Naive thymus-derived CD8-positive, alpha-beta T cell (primary cell): ENCODE measurements around the gene CFAP77. TPM values are rescaled to one million over a fixed set of nuclear protein-coding genes. Genes with fewer than 3 reads are reported as not detected.

Experiments used
- ATAC-seq, 2 donors: fragments of 150-1000 bp; cut with Tn5 transposase in 1 of 2; sonication (Bioruptor Pico), chemical (Tn5 transposase) in 1 of 2; 1 replicate in 1 of 2; 2 replicates in 1 of 2; pipeline ENCODE4 v1.10.0; 2021; ENCODE audit warnings: mild to moderate bottlenecking in 2 of 2, moderate library complexity in 2 of 2
- POLR2A ChIA-PET: fragments of 350-600 bp; sonication (Branson Sonifier 250); formaldehyde crosslinking; loops from one replicate; lab custom pipeline; 2021; ENCODE audit warnings: antibody characterized with exemption; lab: Charles Lee
- DNase-seq, 10 donors: peaks; one replicate each; pipeline versions ENCODE4 v3.0.0 to v3.0.0-alpha.2; 2020 to 2022
- H3K27ac Mint-ChIP-seq, 10 donors: one replicate each; pipeline ENCODE4 v1.8.0; 2020 to 2022; ENCODE audit warnings: mild to moderate bottlenecking in 10 of 10, mixed read lengths in 10 of 10, moderate library complexity in 4 of 10, inconsistent platforms in 1 of 10
- H3K27me3 Mint-ChIP-seq, 5 donors: one replicate each; pipeline ENCODE4 v1.8.0; 2021 to 2022; ENCODE audit warnings: mixed read lengths in 5 of 5
- H3K36me3 Mint-ChIP-seq, 3 donors: one replicate each; pipeline ENCODE4 v1.8.0; 2020 to 2022; ENCODE audit warnings: mixed read lengths in 3 of 3, mild to moderate bottlenecking in 2 of 3, inconsistent platforms in 1 of 3
- H3K4me1 Mint-ChIP-seq, 4 donors: one replicate each; pipeline ENCODE4 v1.8.0; 2021 to 2022; ENCODE audit warnings: mixed read lengths in 4 of 4
- H3K4me3 Mint-ChIP-seq, 10 donors: one replicate each; pipeline ENCODE4 v1.8.0; 2020 to 2022; ENCODE audit warnings: mild to moderate bottlenecking in 10 of 10, mixed read lengths in 10 of 10, moderate library complexity in 6 of 10, inconsistent platforms in 1 of 10
- H3K9me3 Mint-ChIP-seq, 9 donors: one replicate each; pipeline ENCODE4 v1.8.0; 2020 to 2022; ENCODE audit warnings: mixed read lengths in 9 of 9, mild to moderate bottlenecking in 3 of 9, inconsistent platforms in 1 of 9, moderate library complexity in 1 of 9
- polyA plus RNA-seq, 3 donors: library from polyadenylated mRNA; unstranded; fragments of 300-500 nt; fragmentation: Illumina TruSeq; gene quantifications; one replicate each; pipeline ENCODE4 v1.2.3, GENCODE V29; 2021
- total RNA-seq, 8 experiments: library from RNA in 2 of 8; stranded (reverse) in 2 of 8; gene quantifications; one replicate each; pipeline ENCODE4 v1.2.3 and lab custom pipeline; 2021 to 2026

The CFAP77 gene
- total and polyA plus RNA-seq, 5 experiments from 2014 or later: not detected

DNA sequence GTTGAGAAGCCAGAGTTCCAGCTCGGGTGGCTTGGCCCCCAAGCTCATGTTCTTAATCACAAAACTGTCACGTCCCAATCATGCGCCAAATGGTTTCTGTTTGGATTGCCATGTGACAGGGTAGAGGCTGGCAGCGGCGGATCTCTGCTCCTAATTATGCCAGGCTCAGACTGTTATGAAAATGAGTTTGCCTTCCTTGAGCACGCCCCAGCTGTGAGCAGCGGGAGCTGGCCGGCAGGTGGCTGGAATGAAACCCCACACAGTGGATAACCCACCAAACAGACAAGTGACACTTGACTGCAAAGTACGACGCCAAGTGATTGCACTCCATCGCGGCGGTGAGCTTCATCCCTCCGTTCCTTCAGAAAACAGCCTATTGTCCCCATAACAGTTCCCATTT lies 75.4 kb downstream of the CFAP77 start:
- Mint-ChIP-seq H3K4me1 (peaks cover 15 to 39% (median 32%) of the 10 kb centered on the region in 4 donors), H3K27me3 (peaks cover 13 to 73% (median 38%) of the 10 kb centered on the region in 5 donors), H3K9me3 (peaks cover 0 to 1% (median 0%) of the 10 kb centered on the region in 9 donors), H3K36me3 (no peaks in the 10 kb centered on the region), H3K27ac (no peak overlapping the region), H3K4me3 (no peak overlapping the region)
- POLR2A ChIA-PET: no interaction called here
- DNase-seq (no peak), ATAC-seq (no peak)

DNA sequence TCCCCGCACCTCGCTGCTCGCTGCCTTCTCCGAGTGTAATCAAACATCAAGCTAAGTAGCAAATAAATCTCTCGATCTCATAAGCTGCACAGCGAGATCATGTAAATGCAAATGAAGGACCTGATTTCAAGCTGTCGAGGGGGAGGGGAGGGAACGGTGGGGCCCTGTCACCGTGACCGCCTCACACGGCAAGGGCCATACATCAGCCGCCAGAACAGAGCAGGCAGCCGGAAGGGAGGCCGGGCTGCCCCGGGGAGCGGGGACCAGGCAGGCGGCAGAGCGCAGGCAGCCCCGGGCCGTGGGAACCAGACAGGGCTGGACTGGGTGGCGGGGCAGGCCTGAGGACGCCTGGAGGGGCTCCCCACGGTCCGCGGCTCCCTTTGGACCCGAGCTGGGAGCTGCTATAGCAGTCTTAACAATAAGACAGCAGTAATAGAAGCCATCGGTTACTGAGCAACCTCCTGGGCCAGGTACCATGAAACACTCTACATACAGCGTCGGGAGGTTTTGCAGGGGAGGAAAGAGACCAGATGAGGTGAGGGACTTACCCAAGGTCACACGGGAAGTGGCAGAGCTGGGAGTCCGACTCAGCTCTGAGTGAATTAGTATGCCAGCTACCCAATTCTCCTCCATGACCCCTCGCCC lies 76.8 kb downstream of the CFAP77 start:
- Mint-ChIP-seq H3K36me3 (no peaks in the 10 kb centered on the region), H3K4me1 (peaks cover 16 to 38% (median 31%) of the 10 kb centered on the region in 4 donors), H3K4me3 (peak overlapping the region; percentile 36 to 77 (median 64)), H3K27ac (peak overlapping the region in 9 of 10 donors; percentile 31 to 88 (median 81)), H3K27me3 (peaks cover 20 to 73% (median 44%) of the 10 kb centered on the region in 5 donors), H3K9me3 (peaks cover 0 to 1% (median 0%) of the 10 kb centered on the region in 9 donors)
- ATAC-seq (peak; percentile 70 to 72), DNase-seq (peak in 5 of 10 donors; percentile 11 to 49 (median 22))
- POLR2A ChIA-PET: no interaction called here

DNA sequence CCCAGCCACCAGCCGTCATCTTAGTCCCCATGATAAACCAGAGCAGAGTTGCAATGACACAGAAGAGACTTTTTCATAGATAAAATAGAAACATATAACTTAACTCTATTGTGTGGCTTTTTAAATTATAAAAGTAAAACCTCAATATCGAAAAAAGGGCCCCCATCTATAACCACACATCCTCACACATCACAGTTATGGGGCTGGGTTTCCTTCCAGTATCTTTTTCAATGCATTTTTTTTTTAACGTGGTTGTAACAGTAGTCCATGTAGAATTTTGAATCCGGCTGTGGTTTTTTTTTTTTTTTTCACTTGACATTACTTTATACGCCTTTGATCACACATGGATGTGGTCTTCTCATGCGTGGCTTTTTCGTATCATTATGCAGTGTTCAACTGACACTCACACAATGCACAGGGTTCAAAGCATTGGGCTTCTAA lies 77.4 kb downstream of the CFAP77 start:
- peak overlapping the region; percentile 31 to 91 (median 80) for H3K27ac Mint-ChIP-seq
- peaks cover 16 to 33% (median 29%) of the 10 kb centered on the region in 4 donors for H3K4me1 Mint-ChIP-seq
- peaks cover 20 to 73% (median 47%) of the 10 kb centered on the region in 5 donors for H3K27me3 Mint-ChIP-seq
- peaks cover 0 to 1% (median 0%) of the 10 kb centered on the region in 9 donors for H3K9me3 Mint-ChIP-seq
- ATAC-seq (peak; percentile 81 to 87), DNase-seq (peak in 7 of 10 donors; percentile 9 to 85 (median 60))
- H3K4me3 Mint-ChIP-seq: peak overlapping the region; percentile 36 to 77 (median 66)
- H3K36me3 Mint-ChIP-seq: no peaks in the 10 kb centered on the region
- POLR2A ChIA-PET: no interaction called here

DNA sequence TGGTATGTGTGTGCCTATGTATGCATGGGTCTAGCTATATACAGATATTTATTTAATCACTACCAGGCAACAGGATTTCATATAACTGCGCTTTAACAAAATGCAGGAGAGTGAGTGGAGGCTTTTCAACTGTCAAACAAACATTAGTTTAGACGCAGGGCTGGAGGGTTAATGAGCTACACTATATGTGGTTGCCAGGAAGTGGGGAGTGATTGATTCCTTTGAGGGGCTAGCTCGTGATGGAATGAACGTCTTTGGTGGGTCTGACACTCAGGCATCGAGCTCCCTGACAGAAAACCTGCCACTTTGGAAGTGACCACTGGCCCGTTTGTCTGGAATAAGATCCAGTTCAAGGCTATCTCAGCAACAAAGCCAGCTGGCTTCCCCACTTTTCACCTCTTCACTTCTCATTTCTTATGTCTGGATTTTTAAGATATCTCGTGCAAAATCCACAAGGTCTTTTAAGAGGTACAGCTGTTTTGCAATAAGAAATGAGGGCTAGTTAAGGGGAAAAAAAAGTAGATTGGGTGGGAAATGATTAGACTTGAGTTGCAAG lies 78.0 kb downstream of the CFAP77 start:
- POLR2A ChIA-PET: interaction anchor here (0.6 kb wide), 1 partner anchor 1294 kb away, joined by 3 read pairs; no protein-coding TSS in a partner anchor
- ATAC-seq (peak in 1 of 2 donors; percentile 4), DNase-seq (no peak)
- no peaks in the 10 kb centered on the region for H3K36me3 Mint-ChIP-seq
- H3K4me3 Mint-ChIP-seq: peak overlapping the region in 8 of 10 donors; percentile 42 to 77 (median 70)
- H3K27ac Mint-ChIP-seq: peak overlapping the region in 7 of 10 donors; percentile 12 to 91 (median 78)
- H3K27me3 Mint-ChIP-seq: peaks cover 21 to 77% (median 48%) of the 10 kb centered on the region in 5 donors
- H3K4me1 Mint-ChIP-seq: peaks cover 16 to 33% (median 29%) of the 10 kb centered on the region in 4 donors
- peaks cover 0 to 1% (median 0%) of the 10 kb centered on the region in 9 donors for H3K9me3 Mint-ChIP-seq

DNA sequence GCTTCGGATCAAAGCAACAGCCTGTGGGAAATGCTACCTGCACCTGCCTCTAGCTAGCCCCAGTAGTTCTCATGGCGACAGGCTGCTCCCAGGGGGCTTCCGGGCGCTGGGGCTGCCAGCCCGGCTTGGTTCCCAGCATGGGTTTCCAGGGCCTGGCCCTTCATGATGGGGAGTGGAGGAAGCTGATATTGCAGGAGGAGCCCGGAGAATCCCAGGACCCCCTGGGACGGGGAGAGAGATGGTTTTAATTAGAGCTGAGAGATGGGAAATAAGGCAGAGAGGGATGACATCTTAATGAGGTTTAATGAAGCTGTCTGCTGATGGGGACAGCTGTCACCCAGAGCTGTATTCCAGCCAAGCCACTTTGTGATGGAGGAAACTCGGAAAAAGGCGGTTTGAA lies 78.6 kb downstream of the CFAP77 start:
- Mint-ChIP-seq H3K9me3 (peaks cover 0 to 1% (median 0%) of the 10 kb centered on the region in 9 donors), H3K36me3 (no peaks in the 10 kb centered on the region), H3K4me1 (peaks cover 16 to 32% (median 27%) of the 10 kb centered on the region in 4 donors), H3K27me3 (peaks cover 25 to 77% (median 50%) of the 10 kb centered on the region in 5 donors), H3K27ac (peak overlapping the region in 1 of 10 donors; percentile 85), H3K4me3 (no peak overlapping the region)
- POLR2A ChIA-PET: interaction anchor here (0.6 kb wide), 1 partner anchor 1295 kb away, joined by 3 read pairs; no protein-coding TSS in a partner anchor
- DNase-seq (no peak), ATAC-seq (no peak)

DNA sequence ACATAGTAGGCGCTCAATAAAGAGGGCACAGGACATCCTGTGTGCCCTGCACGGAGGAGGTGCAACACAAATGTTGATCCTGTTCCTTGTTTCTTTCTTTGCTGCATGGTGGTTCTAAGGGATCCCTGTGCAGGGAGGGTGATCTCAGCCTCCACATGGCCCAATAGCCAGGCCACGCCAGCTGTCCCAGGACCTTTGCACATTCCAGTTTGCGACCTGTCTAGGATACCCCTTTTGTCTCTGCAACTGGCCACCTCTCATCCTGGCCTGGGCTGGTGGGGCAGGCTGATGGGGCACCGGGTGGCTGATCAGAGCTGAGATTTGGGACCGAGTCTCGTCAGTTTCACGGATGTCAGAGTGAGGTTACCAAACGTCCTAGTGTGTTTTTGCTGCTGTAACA lies 79.5 kb downstream of the CFAP77 start:
- H3K27ac Mint-ChIP-seq: no peak overlapping the region
- no peak for ATAC-seq
- POLR2A ChIA-PET: no interaction called here

DNA sequence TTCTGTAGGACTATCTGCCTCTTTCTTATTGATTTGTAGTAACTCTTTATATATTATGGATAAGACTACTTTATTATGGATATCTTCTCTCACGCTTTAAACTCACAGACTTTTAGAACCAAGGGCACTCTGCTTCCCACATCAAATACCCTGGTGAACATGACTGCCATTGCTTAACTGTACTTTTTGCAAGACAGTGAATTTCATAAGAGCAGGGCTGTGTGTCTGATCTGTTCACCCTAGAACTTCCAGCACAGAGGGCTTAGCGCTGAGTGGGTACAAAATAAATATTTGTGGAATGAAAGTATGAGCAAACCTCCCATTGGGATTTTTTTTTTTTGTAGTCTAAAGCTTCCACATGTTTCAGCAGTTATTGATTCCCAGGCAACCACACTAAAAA lies 84.8 kb downstream of the CFAP77 start:
- POLR2A ChIA-PET: no interaction called here
- DNase-seq (no peak), ATAC-seq (no peak)
- no peak overlapping the region for H3K27ac Mint-ChIP-seq
- H3K4me3 Mint-ChIP-seq: no peak overlapping the region
- peaks cover 0 to 4% (median 0%) of the 10 kb centered on the region in 3 donors for H3K36me3 Mint-ChIP-seq
- H3K4me1 Mint-ChIP-seq: peaks cover 0 to 2% (median 0%) of the 10 kb centered on the region in 4 donors
- H3K27me3 Mint-ChIP-seq: peaks cover 38 to 86% (median 65%) of the 10 kb centered on the region in 5 donors
- peaks cover 0 to 1% (median 0%) of the 10 kb centered on the region in 9 donors for H3K9me3 Mint-ChIP-seq

More for the DNA sequence above, 79.5 kb downstream of the CFAP77 start:
- DNase-seq: no peak
- Mint-ChIP-seq H3K4me3 (peak overlapping the region in 1 of 10 donors; percentile 21), H3K9me3 (peaks cover 0 to 1% (median 0%) of the 10 kb centered on the region in 9 donors), H3K36me3 (peaks cover 0 to 4% (median 0%) of the 10 kb centered on the region in 3 donors), H3K27me3 (peaks cover 26 to 77% (median 53%) of the 10 kb centered on the region in 5 donors), H3K4me1 (peaks cover 16 to 32% (median 27%) of the 10 kb centered on the region in 4 donors)

DNA sequence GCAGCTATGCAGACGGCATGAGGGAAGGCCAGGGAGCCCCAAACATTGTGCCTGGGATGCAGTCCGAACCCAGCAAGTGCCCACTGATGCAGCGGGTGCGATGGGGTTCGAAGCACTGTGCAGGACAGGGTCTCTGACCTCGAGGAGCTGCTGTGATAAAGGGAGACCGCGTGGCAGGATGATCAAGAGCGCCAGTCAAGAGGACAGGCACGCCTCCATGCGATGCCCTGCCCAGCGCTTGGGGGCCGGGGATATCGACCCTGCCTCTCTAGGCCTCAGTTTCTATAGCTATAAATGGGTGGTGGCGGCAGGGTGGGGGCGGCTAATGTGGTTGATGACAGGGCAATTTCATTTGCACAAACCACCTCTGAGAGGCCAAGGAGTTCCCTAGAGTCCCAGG lies 87.7 kb downstream of the CFAP77 start:
- no peak for DNase-seq
- POLR2A ChIA-PET: no interaction called here
- Mint-ChIP-seq H3K36me3 (peaks cover 0 to 4% (median 0%) of the 10 kb centered on the region in 3 donors), H3K4me3 (no peak overlapping the region), H3K27me3 (peaks cover 30 to 69% (median 47%) of the 10 kb centered on the region in 5 donors), H3K9me3 (peaks cover 0 to 1% (median 0%) of the 10 kb centered on the region in 9 donors), H3K4me1 (no peaks in the 10 kb centered on the region), H3K27ac (no peak overlapping the region)
- no peak for ATAC-seq

DNA sequence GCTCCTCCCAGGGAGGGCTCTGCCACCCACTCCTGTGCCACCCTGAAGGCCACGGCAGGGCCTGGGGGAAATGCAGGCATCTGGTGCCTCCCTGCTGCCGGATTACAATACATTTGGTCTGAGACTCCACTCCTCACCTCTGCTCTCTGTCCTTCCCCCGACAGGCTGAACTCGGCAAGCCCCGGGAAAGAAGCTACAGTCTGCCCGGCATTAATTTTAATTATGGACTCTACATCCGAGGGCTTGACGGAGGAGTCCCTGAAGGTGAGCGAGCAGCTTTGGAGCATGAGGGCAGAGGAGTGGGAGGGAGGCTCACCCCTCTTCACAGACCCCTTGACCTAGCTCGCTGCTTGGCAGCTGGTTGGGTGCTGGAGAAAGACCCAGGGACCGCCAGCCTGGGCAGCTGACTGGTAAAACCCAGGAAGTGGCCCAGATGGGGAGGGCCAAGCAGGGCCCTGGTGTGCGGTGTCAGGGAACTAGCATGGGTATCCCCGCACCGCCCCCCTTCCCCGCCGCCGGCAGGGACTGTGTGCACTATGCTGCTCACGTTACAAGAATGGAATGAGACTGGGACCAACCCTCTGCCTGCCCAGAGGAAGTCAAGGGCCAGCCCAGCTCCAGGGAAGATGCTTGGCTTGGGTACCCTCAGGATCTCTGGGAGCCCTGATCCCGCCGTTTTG lies 88.7 kb downstream of the CFAP77 start:
- ATAC-seq (no peak), DNase-seq (no peak)
- H3K4me3 Mint-ChIP-seq: no peak overlapping the region
- POLR2A ChIA-PET: interaction anchor here (0.5 kb wide), 1 partner anchor 581 kb away, joined by 8 read pairs; no protein-coding TSS in a partner anchor
- H3K27ac Mint-ChIP-seq: no peak overlapping the region
- no peaks in the 10 kb centered on the region for H3K4me1 Mint-ChIP-seq
- H3K27me3 Mint-ChIP-seq: peaks cover 24 to 65% (median 39%) of the 10 kb centered on the region in 5 donors
- H3K9me3 Mint-ChIP-seq: peaks cover 0 to 1% (median 0%) of the 10 kb centered on the region in 9 donors
- H3K36me3 Mint-ChIP-seq: peaks cover 0 to 4% (median 0%) of the 10 kb centered on the region in 3 donors

DNA sequence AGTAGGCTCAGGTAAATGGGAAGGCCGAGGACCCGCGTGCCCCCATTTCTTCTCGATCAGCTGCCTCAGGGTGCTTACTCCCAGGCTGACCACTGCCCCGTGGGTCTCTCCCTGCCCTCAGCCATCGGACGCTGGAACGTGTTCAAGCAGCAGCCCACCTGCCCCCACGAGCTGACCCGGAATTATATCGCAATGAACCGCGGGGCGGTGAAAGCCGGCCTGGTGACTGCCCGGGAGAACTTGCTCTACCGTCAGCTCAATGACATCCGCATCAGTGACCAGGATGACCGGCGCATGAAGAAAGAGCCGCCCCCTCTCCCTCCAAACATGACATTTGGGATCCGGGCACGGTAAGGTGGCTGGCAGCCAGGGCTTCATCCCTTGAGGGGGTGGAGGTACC lies 89.2 kb downstream of the CFAP77 start:
- ATAC-seq (no peak), DNase-seq (no peak)
- Mint-ChIP-seq H3K36me3 (peaks cover 0 to 2% (median 0%) of the 10 kb centered on the region in 3 donors), H3K27ac (no peak overlapping the region), H3K4me3 (no peak overlapping the region), H3K9me3 (peaks cover 0 to 1% (median 0%) of the 10 kb centered on the region in 9 donors), H3K4me1 (no peaks in the 10 kb centered on the region), H3K27me3 (peaks cover 18 to 65% (median 38%) of the 10 kb centered on the region in 5 donors)
- POLR2A ChIA-PET: interaction anchor here (0.5 kb wide), 1 partner anchor 580 kb away, joined by 8 read pairs; no protein-coding TSS in a partner anchor

DNA sequence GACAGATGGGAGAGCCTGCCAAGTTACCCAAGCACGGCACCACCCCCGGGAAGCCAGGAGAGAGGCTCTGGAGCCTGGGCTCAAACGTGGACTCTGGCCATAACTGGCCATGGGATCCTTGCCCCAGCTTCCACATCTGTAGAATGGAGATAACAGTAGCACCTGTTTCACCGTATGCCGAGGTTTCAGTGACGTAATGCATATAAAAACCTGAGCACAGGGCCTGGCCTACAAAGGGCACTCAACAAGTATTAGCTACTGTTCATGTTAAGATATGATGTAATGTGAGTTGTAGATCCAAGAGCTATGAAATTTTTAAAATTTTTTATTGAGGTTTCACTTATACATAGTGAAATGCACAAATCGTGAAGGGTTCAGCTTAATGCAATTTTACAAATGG lies 90.2 kb downstream of the CFAP77 start:
- Mint-ChIP-seq H3K9me3 (peaks cover 0 to 1% (median 0%) of the 10 kb centered on the region in 9 donors), H3K4me3 (no peak overlapping the region), H3K36me3 (no peaks in the 10 kb centered on the region), H3K27ac (no peak overlapping the region), H3K27me3 (peaks cover 14 to 58% (median 33%) of the 10 kb centered on the region in 5 donors), H3K4me1 (no peaks in the 10 kb centered on the region)
- POLR2A ChIA-PET: interaction anchor here (0.7 kb wide), 1 partner anchor 9 kb away, joined by 3 read pairs; no protein-coding TSS in a partner anchor
- ATAC-seq: no peak
- no peak for DNase-seq

DNA sequence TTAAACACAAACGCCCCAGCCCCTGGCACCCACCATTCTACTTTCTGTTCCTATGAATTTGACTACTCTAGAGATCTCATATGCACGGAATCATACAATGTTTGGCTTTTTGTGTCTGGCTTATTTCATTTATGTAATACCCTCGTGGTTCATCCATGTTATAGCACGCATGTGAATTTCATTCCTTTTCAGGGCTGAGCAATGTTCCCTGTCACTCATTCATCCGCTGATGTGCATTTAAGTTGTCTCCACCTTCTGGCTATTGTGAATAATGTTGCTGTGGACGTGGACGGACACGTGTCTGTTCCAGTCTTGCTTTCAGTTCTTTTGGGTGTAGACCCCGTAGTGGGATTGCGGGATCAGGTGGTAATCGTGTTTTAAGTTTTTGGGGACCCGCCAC lies 92.5 kb downstream of the CFAP77 start:
- Mint-ChIP-seq H3K4me3 (no peak overlapping the region), H3K27me3 (peaks cover 3 to 50% (median 20%) of the 10 kb centered on the region in 5 donors), H3K4me1 (peaks cover 0 to 10% (median 5%) of the 10 kb centered on the region in 4 donors), H3K27ac (no peak overlapping the region), H3K9me3 (no peaks in the 10 kb centered on the region), H3K36me3 (no peaks in the 10 kb centered on the region)
- no peak for ATAC-seq
- POLR2A ChIA-PET: no interaction called here
- DNase-seq: no peak
